RWPE2 (cell line): ENCODE data around the gene MFAP2.

ENCODE experiments used
- ATAC-seq: fragments of 200-7000 bp; cut with Tn5 transposase; 3 replicates; pipeline ENCODE4 v1.9.1; 2021; ENCODE audit warnings: low read depth
- DNase-seq: peaks from one replicate; pipeline ENCODE4 v3.0.0-alpha.2; 2020; ENCODE audit warnings: low spot score
- H3K27ac ChIP-seq: fragments of 450-650 bp; 2 replicates; pipeline ENCODE4 v1.5.1; 2017; ENCODE audit warnings: mild to moderate bottlenecking; ENCODE audit not compliant: poor library complexity, severe bottlenecking
- H3K27me3 ChIP-seq: fragments of 250-450 bp; sonication (Bioruptor Pico); 2 replicates; pipeline ENCODE4 v1.5.1; 2021; ENCODE audit warnings: mild to moderate bottlenecking, moderate library complexity; ENCODE audit not compliant: insufficient read depth, poor library complexity, severe bottlenecking
- H3K36me3 ChIP-seq: fragments of 250-450 bp; sonication (Bioruptor Pico); 2 replicates; pipeline ENCODE4 v1.5.1; 2020; ENCODE audit warnings: low read depth, mild to moderate bottlenecking, moderate library complexity
- H3K4me1 ChIP-seq: fragments of 250-450 bp; sonication (Bioruptor Pico); 2 replicates; pipeline ENCODE4 v1.5.1; 2021; ENCODE audit warnings: mild to moderate bottlenecking, moderate library complexity; ENCODE audit not compliant: insufficient read depth, poor library complexity, severe bottlenecking
- H3K4me3 ChIP-seq: fragments of 250-450 bp; sonication (Bioruptor Pico); 2 replicates; pipeline ENCODE4 v1.5.1; 2021; ENCODE audit warnings: mild to moderate bottlenecking, moderate library complexity; ENCODE audit not compliant: severe bottlenecking
- H3K9me3 ChIP-seq: fragments of 250-450 bp; sonication (Bioruptor Pico); 2 replicates; pipeline ENCODE4 v1.5.1; 2021; ENCODE audit warnings: mild to moderate bottlenecking, moderate library complexity; ENCODE audit not compliant: severe bottlenecking
- TF ChIP-seq, protein P1 (sequence below): fragments of 450-650 bp; IDR thresholded peaks from one replicate; pipeline ENCODE4 v1.5.1; 2017; ENCODE audit warnings: mild to moderate bottlenecking, moderate library complexity; ENCODE audit not compliant: poor library complexity, severe bottlenecking

MFAP2 gene

DNA sequence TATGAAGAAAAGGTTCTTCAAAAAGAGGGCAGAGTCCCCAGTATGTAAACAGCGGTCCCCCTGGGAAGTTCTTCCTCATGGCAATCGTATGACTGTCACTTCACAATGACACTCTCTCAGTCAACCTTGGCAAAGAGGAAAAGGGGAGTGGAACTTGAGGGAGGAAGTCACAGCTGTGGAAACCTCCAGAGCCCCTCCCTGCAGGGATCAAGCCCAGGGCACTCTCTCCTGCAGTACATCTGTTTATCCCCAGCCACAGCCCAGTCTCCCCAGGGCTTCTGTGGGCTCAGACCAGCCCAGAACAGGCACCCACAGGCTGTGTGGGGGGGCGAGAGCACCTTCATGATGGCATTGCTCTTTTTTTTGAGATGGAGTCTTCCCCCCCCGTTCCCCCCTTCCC, 29.3 kb upstream of the MFAP2 start:
- no peaks in the 10 kb centered on the region for H3K27me3 ChIP-seq
- H3K4me3 ChIP-seq, result no peak overlapping the region
- no peak for DNase-seq
- no peak overlapping the region for H3K27ac ChIP-seq
- TF ChIP-seq, protein P1, sequence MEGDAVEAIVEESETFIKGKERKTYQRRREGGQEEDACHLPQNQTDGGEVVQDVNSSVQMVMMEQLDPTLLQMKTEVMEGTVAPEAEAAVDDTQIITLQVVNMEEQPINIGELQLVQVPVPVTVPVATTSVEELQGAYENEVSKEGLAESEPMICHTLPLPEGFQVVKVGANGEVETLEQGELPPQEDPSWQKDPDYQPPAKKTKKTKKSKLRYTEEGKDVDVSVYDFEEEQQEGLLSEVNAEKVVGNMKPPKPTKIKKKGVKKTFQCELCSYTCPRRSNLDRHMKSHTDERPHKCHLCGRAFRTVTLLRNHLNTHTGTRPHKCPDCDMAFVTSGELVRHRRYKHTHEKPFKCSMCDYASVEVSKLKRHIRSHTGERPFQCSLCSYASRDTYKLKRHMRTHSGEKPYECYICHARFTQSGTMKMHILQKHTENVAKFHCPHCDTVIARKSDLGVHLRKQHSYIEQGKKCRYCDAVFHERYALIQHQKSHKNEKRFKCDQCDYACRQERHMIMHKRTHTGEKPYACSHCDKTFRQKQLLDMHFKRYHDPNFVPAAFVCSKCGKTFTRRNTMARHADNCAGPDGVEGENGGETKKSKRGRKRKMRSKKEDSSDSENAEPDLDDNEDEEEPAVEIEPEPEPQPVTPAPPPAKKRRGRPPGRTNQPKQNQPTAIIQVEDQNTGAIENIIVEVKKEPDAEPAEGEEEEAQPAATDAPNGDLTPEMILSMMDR, result no peak
- ATAC-seq, result no peak
- H3K9me3 ChIP-seq, result no peaks in the 10 kb centered on the region
- H3K4me1 ChIP-seq, result peaks cover 13% of the 10 kb centered on the region
- H3K36me3 ChIP-seq, result peaks cover under 1% of the 10 kb centered on the region; the same call in 1 of the 2 replicates

DNA sequence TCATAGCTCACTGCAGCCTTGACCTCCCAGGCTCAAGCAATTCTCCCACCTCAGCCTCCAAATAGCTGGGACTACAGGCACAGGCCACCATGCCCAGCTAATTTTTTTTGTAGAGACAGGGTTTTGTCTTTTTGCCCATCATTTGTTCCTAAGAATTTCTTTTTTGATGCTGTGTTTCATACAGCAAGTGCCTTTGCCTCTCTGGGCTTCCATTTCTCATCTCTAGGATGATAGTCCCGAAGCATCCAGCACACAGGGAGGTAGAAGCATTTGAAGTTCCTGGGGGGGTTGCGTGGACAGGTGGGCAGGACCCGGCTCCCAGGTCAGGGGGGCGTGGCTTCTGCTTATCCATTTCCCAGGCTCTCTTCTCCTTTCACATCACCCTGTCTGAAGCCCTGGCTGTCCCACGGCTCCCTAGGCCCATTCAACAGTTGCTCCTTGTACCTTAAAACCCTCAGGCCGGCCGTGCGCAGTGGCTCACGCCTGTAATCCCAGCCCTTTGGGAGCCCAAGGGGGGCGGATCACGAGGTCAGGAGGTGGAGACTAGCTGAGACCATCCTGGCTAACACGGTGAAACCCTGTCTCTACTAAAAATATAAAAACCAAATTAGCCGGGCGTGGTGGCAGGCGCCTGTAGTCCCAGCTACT, 27.9 kb upstream of the MFAP2 start:
- Histone ChIP-seq H3K4me1 (peaks cover 17% of the 10 kb centered on the region), H3K27me3 (no peaks in the 10 kb centered on the region), H3K9me3 (no peaks in the 10 kb centered on the region), H3K4me3 (no peak overlapping the region), H3K36me3 (peaks cover 8% of the 10 kb centered on the region), H3K27ac (no peak overlapping the region)
- TF ChIP-seq, protein P1, result no peak
- ATAC-seq (no peak), DNase-seq (no peak)

DNA sequence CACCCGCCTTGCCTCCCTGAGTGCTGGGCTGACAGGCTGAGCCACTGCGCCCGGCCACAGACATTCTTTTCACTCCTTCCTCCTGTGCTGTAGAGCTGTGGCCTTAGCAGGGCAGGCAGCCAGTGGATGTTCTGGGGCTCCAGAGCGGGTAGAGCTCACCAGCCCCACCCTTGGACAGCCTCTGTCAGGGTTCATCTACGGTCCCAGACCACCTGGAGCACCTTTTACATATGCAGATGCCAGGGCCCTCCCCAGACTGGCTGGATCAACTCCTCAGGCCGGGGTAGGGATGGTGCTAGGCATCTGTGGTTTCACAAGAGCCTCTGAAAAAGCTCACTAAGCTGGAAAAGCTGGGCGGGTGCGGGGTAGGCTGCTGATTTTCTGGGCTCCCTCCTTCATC, 26.7 kb upstream of the MFAP2 start:
- ATAC-seq (no peak), DNase-seq (no peak)
- no peak overlapping the region for H3K27ac ChIP-seq
- TF ChIP-seq, protein P1, result no peak
- H3K4me3 ChIP-seq, result no peak overlapping the region
- no peaks in the 10 kb centered on the region for H3K27me3 ChIP-seq
- H3K36me3 ChIP-seq, result peaks cover 20% of the 10 kb centered on the region
- no peaks in the 10 kb centered on the region for H3K9me3 ChIP-seq
- peaks cover 12% of the 10 kb centered on the region for H3K4me1 ChIP-seq

DNA sequence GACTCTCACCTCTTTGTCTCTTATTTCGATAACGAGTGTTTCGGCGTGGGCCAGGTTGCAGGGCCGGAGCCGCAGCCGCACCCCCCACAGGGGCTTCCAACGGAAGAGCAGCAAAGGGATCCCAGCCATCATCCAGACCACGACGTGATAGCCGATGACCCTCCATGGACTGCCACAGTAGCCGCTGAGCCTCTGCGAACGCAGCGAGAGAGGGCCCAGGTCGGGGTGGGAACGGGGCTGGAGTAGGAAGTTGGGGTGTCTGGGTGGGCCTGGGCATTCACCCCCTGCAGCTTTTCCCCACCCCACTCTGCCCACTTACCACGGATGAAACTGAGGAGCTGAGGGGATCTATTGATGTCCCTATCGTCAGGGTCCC, 24.9 kb upstream of the MFAP2 start:
- H3K36me3 ChIP-seq, result peaks cover 28% of the 10 kb centered on the region
- H3K9me3 ChIP-seq, result no peaks in the 10 kb centered on the region
- peaks cover 7% of the 10 kb centered on the region for H3K4me1 ChIP-seq
- no peak overlapping the region for H3K27ac ChIP-seq
- H3K4me3 ChIP-seq, result no peak overlapping the region
- H3K27me3 ChIP-seq, result no peaks in the 10 kb centered on the region
- ATAC-seq (no peak), DNase-seq (no peak)
- TF ChIP-seq, protein P1, result no peak
